ENCODE data around the gene C2CD4C. TPM values are rescaled to one million over a fixed set of nuclear protein-coding genes. Genes with fewer than 3 reads are reported as not detected.
A peak's percentile ranks its signal among the peaks of the same experiment; 100 is the strongest.

The C2CD4C gene
- total RNA-seq, 1 donor from 2014 or later, result 1.7 TPM

- intact Hi-C loops (cut with DNase I), result no loop called here
- ATAC-seq (ENCODE audit: poor library complexity) (no peak), DNase-seq (no peak)
Measured at GRCh38 chr19:375395-376110, 33.4 kb downstream of the C2CD4C start.

GRCh38 chr19:374886-375235 is 34.1 kb downstream of the C2CD4C start:
- ATAC-seq (ENCODE audit: poor library complexity) (no peak), DNase-seq (no peak)
- intact Hi-C loops (cut with DNase I), result no loop called here

- no peak for DNase-seq
- intact Hi-C loops (cut with DNase I), result no loop called here
- no peak for ATAC-seq (ENCODE audit: poor library complexity)
Measured at GRCh38 chr19:374183-374885, 34.6 kb downstream of the C2CD4C start.

GRCh38 chr19:373391-374182 is 35.4 kb downstream of the C2CD4C start:
- intact Hi-C loops (cut with DNase I), result no loop called here
- ATAC-seq (ENCODE audit: poor library complexity), result no peak
- no peak for DNase-seq

GRCh38 chr19:372306-372890 is 36.5 kb downstream of the C2CD4C start:
- intact Hi-C loops (cut with DNase I), result no loop called here
- DNase-seq (peak; percentile 81), ATAC-seq (ENCODE audit: poor library complexity) (peak; percentile 90)

- intact Hi-C loops (cut with DNase I), result no loop called here
- DNase-seq (no peak), ATAC-seq (ENCODE audit: poor library complexity) (no peak)
Measured at GRCh38 chr19:371501-372168, 37.3 kb downstream of the C2CD4C start.

GRCh38 chr19:370641-371330 is 38.2 kb downstream of the C2CD4C start:
- intact Hi-C loops (cut with DNase I), result no loop called here
- ATAC-seq (ENCODE audit: poor library complexity) (no peak), DNase-seq (peak; percentile 26)

- DNase-seq, result peak; percentile 36
- intact Hi-C loops (cut with DNase I), result no loop called here
- no peak for ATAC-seq (ENCODE audit: poor library complexity)
Measured at GRCh38 chr19:369876-370275, 39.1 kb downstream of the C2CD4C start.

- ATAC-seq (ENCODE audit: poor library complexity) (no peak), DNase-seq (peak; percentile 29)
- intact Hi-C loops (cut with DNase I), result no loop called here
Measured at GRCh38 chr19:369256-369655, 39.7 kb downstream of the C2CD4C start.

GRCh38 chr19:368630-369024 is 40.3 kb downstream of the C2CD4C start:
- DNase-seq (peak; percentile 12), ATAC-seq (ENCODE audit: poor library complexity) (no peak)
- intact Hi-C loops (cut with DNase I), result no loop called here

- DNase-seq, result peak; percentile 16
- intact Hi-C loops (cut with DNase I), result no loop called here
- no peak for ATAC-seq (ENCODE audit: poor library complexity)
Measured at GRCh38 chr19:367963-368629, 40.9 kb downstream of the C2CD4C start.

- no peak for ATAC-seq (ENCODE audit: poor library complexity)
- no peak for DNase-seq
- intact Hi-C loops (cut with DNase I), result no loop called here
Measured at GRCh38 chr19:367561-367960, 41.4 kb downstream of the C2CD4C start.

GRCh38 chr19:366951-367350 is 42.0 kb downstream of the C2CD4C start:
- intact Hi-C loops (cut with DNase I), result no loop called here
- ATAC-seq (ENCODE audit: poor library complexity) (no peak), DNase-seq (peak; percentile 14)

- intact Hi-C loops (cut with DNase I), result no loop called here
- DNase-seq (no peak), ATAC-seq (ENCODE audit: poor library complexity) (no peak)
Measured at GRCh38 chr19:366205-366783, 42.7 kb downstream of the C2CD4C start.

GRCh38 chr19:364496-365287 is 44.3 kb downstream of the C2CD4C start:
- ATAC-seq (ENCODE audit: poor library complexity) (no peak), DNase-seq (peak; percentile 33)
- intact Hi-C loops (cut with DNase I), result no loop called here

- intact Hi-C loops (cut with DNase I), result no loop called here
- DNase-seq, result peak; percentile 4
- no peak for ATAC-seq (ENCODE audit: poor library complexity)
Measured at GRCh38 chr19:362683-363082, 46.3 kb downstream of the C2CD4C start.

GRCh38 chr19:362154-362553 is 46.8 kb downstream of the C2CD4C start:
- intact Hi-C loops (cut with DNase I), result no loop called here
- no peak for ATAC-seq (ENCODE audit: poor library complexity)
- DNase-seq, result no peak

Data from Right ventricle myocardium superior (tissue), 1 donor.